SJSA1 (cell line): ENCODE data around the gene SYNE4. TPM values are rescaled to one million over a fixed set of nuclear protein-coding genes. Genes with fewer than 3 reads are reported as not detected.
"Not testable (repeated sequence)": the region's sequence is repeated elsewhere in the genome, so short reads cannot be mapped to it uniquely, and the experiment has no call there.

Source experiments
- DNase-seq, 2 experiments: peaks; one replicate each; pipeline ENCODE4 v3.0.0-alpha.2; 2015 to 2020; ENCODE audit warnings: low spot score in 2 of 2, low read depth in 1 of 2
- H3K27ac ChIP-seq: fragments of 250-450 bp; sonication (Bioruptor Pico); 2 replicates; pipeline ENCODE4 v1.5.1; 2020; ENCODE audit warnings: mild to moderate bottlenecking, moderate library complexity
- H3K27me3 ChIP-seq: fragments of 250-450 bp; sonication (Bioruptor Pico); replicated peaks from 2 replicates; pipeline ENCODE4 v1.5.1; 2020; ENCODE audit warnings: mild to moderate bottlenecking, moderate library complexity
- H3K36me3 ChIP-seq: fragments of 250-450 bp; sonication (Bioruptor Pico); 2 replicates; pipeline ENCODE4 v1.5.1; 2020; ENCODE audit warnings: mild to moderate bottlenecking
- H3K4me1 ChIP-seq: fragments of 250-450 bp; sonication (Bioruptor Pico); replicated peaks from 2 replicates; pipeline ENCODE4 v1.6.1; 2021; ENCODE audit warnings: mild to moderate bottlenecking
- H3K4me3 ChIP-seq: fragments of 250-450 bp; sonication (Bioruptor Pico); 2 replicates; pipeline ENCODE4 v1.5.1; 2020; ENCODE audit warnings: mild to moderate bottlenecking
- H3K9me3 ChIP-seq: fragments of 250-450 bp; sonication (Bioruptor Pico); replicated peaks from 2 replicates; pipeline ENCODE4 v1.5.1; 2020; ENCODE audit warnings: mild to moderate bottlenecking
- total RNA-seq: library from RNA; depleted of rRNA; stranded (reverse); fragments of >200 nt; shearing (Covaris generic); gene quantifications from 2 replicates; pipeline ENCODE4 v1.2.3, GENCODE V29; 2014; rRNA removed

The SYNE4 gene
- total RNA-seq, 1 experiment from 2014 or later: 0.26 TPM

DNA sequence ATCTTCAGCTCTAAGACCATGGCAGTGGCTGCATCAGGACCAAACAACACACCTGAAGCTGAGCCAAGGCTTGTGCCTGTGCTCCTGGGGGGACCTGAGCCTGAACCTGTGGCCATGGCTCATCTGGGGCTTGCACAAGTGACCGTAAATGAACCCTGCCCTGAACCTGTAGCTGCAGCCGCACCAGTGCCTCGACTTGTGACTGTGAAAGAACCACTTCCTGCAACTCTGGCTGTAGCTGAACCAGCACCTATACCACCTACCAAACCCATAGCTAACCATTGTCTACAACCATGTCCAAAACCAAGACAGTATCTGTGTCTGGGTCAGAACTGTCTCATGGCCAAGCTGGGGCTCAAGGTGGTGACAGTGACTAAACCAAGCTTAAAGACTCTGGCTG is 41.8 kb downstream of the SYNE4 start:
- no peaks in the 10 kb centered on the region for H3K36me3 ChIP-seq

DNA sequence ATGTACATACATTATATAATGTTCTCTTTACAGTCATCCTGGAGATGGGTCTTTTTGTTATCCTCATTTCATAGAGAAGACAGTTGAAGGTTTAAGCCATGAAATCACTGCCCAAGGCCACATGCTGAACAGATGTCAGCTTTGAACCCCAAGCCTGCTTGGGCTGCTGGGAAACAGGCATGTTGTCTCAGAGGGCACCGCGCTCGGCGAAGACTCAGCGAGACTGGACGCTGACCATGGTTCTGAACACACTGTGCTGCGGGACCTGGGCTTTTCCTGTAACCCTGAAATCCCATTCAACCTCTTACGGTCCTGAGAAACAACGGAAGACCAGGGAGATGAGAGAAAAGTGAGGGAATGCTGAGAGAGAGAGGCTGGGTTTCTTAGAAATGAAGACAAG is 45.1 kb downstream of the SYNE4 start:
- H3K27me3 ChIP-seq: peaks cover 23% of the 10 kb centered on the region
- peaks cover 4% of the 10 kb centered on the region; the same call in 1 of the 2 replicates for H3K4me1 ChIP-seq
- no peaks in the 10 kb centered on the region for H3K9me3 ChIP-seq
- DNase-seq: peak in 1 of 2 experiments; percentile 16
- no peaks in the 10 kb centered on the region for H3K36me3 ChIP-seq
- no peak overlapping the region for H3K4me3 ChIP-seq
- no peak overlapping the region for H3K27ac ChIP-seq

More for the DNA sequence above, 41.8 kb downstream of the SYNE4 start:
- H3K4me1 ChIP-seq: no peaks in the 10 kb centered on the region
- H3K4me3 ChIP-seq: no peak overlapping the region
- DNase-seq: no peak
- peaks cover 8% of the 10 kb centered on the region for H3K27me3 ChIP-seq
- H3K9me3 ChIP-seq: no peaks in the 10 kb centered on the region
- H3K27ac ChIP-seq: no peak overlapping the region

DNA sequence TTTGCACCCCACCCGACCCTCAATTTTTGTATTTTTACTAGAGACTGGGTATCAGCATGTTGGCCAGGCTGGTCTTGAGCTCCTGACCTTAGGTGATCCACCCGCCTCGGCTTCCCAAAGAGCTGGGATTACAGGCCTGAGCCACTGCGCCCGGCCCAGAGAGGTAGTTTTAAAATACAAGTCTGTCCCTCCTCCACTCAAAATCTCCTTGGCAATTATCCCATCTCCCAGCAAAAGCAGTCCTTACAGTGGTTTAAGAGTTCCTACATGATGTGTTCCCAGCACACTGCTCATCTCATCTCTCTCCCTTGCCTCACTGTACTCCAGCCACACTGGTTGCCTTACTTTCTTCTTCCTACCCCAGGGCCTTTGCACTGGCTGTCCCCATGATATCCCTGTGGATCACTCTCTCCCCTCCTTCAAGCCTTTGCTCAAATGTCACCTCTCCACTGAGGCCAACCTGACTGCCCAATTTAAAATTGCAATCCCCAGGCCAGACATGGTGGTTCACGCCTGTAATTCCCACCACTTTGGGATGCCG is 48.1 kb downstream of the SYNE4 start:
- Histone ChIP-seq H3K27me3 (peaks cover 28% of the 10 kb centered on the region), H3K27ac (no peak overlapping the region), H3K4me1 (peaks cover 4% of the 10 kb centered on the region; the same call in 1 of the 2 replicates), H3K4me3 (no peak overlapping the region), H3K36me3 (no peaks in the 10 kb centered on the region), H3K9me3 (0 out of 2 replicates have a peak, but pooled peaks cover 5% of the 10 kb centered on the region)
- DNase-seq: no peak

DNA sequence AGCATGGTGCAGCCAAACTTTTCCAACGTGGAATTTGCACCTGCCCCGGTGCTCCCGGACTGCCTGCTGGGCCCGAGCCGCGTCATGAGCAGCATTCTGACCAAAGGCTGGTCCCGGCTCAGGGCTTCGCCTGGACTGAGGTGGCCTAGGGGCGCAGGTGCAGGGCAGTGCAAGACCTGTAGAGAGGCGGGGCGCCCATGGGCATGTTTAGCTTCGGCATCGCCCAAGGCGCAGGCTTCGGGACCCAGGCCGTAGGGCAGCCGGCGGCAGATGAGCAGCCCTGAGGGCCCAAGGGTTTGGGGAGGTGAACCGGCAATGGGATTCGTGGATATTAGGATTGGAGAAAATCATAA is 48.7 kb downstream of the SYNE4 start:
- Histone ChIP-seq H3K9me3 (0 out of 2 replicates have a peak, but pooled peaks cover 5% of the 10 kb centered on the region), H3K27ac (no peak overlapping the region), H3K4me1 (peaks cover 4% of the 10 kb centered on the region; the same call in 1 of the 2 replicates), H3K4me3 (no peak overlapping the region), H3K27me3 (peaks cover 28% of the 10 kb centered on the region), H3K36me3 (no peaks in the 10 kb centered on the region)
- no peak for DNase-seq

DNA sequence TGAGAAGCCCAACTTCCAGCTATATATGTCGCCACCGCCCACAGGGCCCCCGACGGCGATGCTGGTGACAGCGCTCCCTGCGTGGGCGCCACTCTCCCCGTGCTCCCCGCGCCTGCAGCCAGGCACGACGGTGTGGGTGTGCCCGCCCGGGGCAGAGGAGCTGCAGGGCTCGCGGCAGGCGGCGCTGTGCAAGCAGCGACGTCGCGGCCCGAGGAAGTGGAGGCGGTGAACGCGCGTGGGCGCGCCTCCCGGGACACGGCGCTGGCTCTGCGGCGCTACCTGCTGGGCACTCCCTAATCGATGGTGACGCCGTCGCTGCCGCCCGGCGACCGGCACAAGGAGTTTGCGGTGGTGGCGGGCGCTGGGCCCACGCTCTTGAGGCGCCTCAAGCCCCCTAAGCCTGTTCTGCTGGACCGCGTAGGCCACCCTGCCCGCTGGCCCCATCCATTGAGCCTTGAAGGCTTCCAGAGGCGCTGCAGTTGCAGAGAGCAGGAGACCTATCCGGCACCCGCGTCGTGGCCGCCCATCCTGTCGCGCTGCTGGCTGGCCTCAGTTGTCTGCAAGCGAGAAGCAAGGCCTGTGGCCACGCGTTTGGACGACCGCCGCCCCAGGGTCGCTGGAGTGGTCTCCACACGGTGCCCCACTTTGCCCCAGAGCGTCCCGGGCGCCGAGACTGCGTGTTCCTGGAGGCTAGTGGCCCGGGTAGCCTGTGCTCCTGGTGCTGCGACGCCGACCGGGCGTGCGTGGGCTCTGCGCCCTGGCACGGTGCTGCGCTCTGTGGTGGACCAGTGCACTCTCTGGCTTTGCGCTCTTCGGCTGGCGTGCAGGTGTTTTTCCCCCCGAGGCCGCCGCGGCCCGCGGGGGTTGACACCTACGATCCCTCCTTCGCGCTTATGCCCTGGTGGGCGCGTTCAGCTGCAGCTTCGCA is 49.3 kb downstream of the SYNE4 start:
- Histone ChIP-seq H3K4me1 (peaks cover 4% of the 10 kb centered on the region; the same call in 1 of the 2 replicates), H3K4me3 (no peak overlapping the region), H3K36me3 (no peaks in the 10 kb centered on the region), H3K27ac (no peak overlapping the region), H3K9me3 (0 out of 2 replicates have a peak, but pooled peaks cover 5% of the 10 kb centered on the region), H3K27me3 (peaks cover 28% of the 10 kb centered on the region)
- no peak for DNase-seq

DNA sequence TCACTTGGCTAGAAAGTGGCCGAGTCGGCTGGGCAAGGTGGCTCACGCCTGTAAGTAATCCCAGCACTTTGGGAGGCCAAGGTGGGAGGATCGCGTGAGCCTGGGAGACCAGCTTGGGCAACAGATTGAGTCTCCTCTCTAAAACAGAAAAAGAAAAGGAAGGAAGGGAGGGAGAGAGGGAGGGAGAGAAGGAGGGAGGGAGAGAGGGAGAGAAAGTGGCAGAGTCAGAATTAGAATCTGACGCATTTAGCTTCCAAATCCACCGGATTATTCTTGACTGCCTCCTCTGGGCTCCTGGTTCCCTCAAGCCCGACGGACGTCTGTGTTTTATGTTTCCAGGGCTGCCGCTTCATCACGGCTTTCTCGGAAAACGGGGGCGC is 50.0 kb downstream of the SYNE4 start:
- no peak for DNase-seq
- Histone ChIP-seq H3K9me3 (0 out of 2 replicates have a peak, but pooled peaks cover 5% of the 10 kb centered on the region), H3K27me3 (peaks cover 28% of the 10 kb centered on the region), H3K4me1 (peaks cover 4% of the 10 kb centered on the region; the same call in 1 of the 2 replicates), H3K36me3 (no peaks in the 10 kb centered on the region), H3K4me3 (no peak overlapping the region), H3K27ac (no peak overlapping the region)

DNA sequence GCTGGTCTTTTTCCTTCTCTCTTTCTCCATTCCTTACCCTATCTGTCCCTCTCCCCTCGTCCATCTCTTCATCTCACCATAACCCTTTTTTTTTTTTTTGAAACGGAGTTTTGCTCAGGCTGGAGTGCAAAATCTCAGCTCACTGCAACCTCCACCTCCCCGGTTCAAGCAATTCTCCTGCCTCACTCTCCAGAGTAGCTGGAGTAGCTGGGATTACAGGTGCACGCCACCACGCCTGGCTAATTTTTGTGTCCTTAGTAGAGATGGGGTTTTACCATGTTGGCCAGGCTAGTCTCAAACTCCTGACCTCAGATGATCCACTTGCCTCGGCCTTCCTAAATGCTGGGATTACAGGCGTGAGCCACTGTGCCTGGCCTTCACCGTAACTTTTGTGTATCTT is 51.2 kb downstream of the SYNE4 start:
- DNase-seq, H3K36me3 ChIP-seq, H3K9me3 ChIP-seq, H3K4me3 ChIP-seq, H3K4me1 ChIP-seq, H3K27ac ChIP-seq: not testable (repeated sequence)
- peaks cover 28% of the 10 kb centered on the region for H3K27me3 ChIP-seq

DNA sequence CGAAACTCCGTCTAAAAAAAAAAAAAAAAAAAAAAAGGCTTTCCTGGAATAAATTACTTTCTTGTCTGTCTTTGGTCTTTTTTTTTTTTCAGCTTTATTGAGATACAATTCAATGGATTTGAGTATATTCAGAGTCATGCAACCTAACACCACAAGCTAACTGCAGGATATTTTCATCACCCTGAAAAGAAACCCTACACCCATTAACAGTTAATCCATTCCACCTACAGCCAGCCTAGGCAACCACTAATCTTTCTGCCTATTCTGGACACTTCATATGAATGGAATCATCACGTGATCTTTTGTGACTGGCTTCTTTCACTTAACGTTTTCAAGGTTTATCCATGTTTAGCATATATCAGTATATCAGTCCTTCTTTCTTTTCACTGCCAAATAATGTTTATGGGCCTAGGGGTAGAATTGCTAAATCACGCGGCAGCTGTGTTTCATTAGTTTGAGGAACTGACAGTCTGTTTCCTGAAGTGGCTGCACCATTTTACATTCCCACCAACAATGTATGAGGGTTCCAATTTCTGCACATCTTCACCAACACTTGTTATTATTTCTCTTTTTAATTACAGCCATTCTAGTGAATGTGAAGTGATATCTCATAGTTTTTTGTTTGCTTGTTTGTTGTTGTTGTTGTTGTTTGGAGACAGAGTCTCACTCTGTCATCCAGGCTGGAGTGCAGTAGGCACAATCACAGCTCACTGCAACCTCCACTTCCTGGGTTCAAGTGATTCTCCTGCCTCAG is 52.6 kb downstream of the SYNE4 start:
- Histone ChIP-seq H3K27ac (no peak overlapping the region), H3K9me3 (0 out of 2 replicates have a peak, but pooled peaks cover 5% of the 10 kb centered on the region)

More for the DNA sequence above, 52.6 kb downstream of the SYNE4 start:
- Histone ChIP-seq H3K27me3 (peaks cover 24% of the 10 kb centered on the region), H3K4me3 (no peak overlapping the region), H3K36me3 (no peaks in the 10 kb centered on the region), H3K4me1 (peaks cover 4% of the 10 kb centered on the region; the same call in 1 of the 2 replicates)
- no peak for DNase-seq

Other genes with a start within 250 kb of the SYNE4 start
- 3.7 and 4.6 TPM in 2 replicates for gene ARHGAP33, start 233.2 kb downstream of the SYNE4 start, total RNA-seq
- not detected in 2 replicates for gene PRODH2, start 196.0 kb downstream of the SYNE4 start, total RNA-seq
- gene NPHS1, start 156.3 kb downstream of the SYNE4 start, total RNA-seq: not detected in 2 replicates
- not detected in 2 replicates for gene KIRREL2, start 151.9 kb downstream of the SYNE4 start, total RNA-seq
- 11.1 and 11.6 TPM in 2 replicates for gene APLP1, start 140.2 kb downstream of the SYNE4 start, total RNA-seq
- 0.66 and 3.3 TPM in 2 replicates for gene NFKBID, start 108.3 kb downstream of the SYNE4 start, total RNA-seq
- gene HCST, start 106.3 kb downstream of the SYNE4 start, total RNA-seq: 9.1 TPM in 1 of 2 replicates, not detected in the other
- gene TYROBP, start 100.5 kb downstream of the SYNE4 start, total RNA-seq: not detected in 2 replicates
- gene LRFN3, start 72.4 kb downstream of the SYNE4 start, total RNA-seq: 3.8 and 5.7 TPM in 2 replicates
- gene SDHAF1, start 13.6 kb downstream of the SYNE4 start, total RNA-seq: 34.4 and 53.4 TPM in 2 replicates
- 17.1 and 37.1 TPM in 2 replicates for gene ALKBH6, start 5.4 kb upstream of the SYNE4 start, total RNA-seq
- gene CLIP3, start 24.1 kb upstream of the SYNE4 start, total RNA-seq: 1.5 and 2.3 TPM in 2 replicates
- 1.1 and 4.2 TPM in 2 replicates for gene THAP8, start 45.5 kb upstream of the SYNE4 start, total RNA-seq
- 21.4 and 23.3 TPM in 2 replicates for gene WDR62, start 46.1 kb upstream of the SYNE4 start, total RNA-seq
- gene OVOL3, start 102.3 kb upstream of the SYNE4 start, total RNA-seq: not detected in 2 replicates
- 44.8 and 91.0 TPM in 2 replicates for gene POLR2I, start 106.1 kb upstream of the SYNE4 start, total RNA-seq
- 305 and 427 TPM in 2 replicates for gene TBCB, start 106.7 kb upstream of the SYNE4 start, total RNA-seq
- 241 and 466 TPM in 2 replicates for gene CAPNS1, start 131.3 kb upstream of the SYNE4 start, total RNA-seq
- gene COX7A1, start 143.6 kb upstream of the SYNE4 start, total RNA-seq: not detected in 2 replicates
- 2.4 and 17.9 TPM in 2 replicates for gene ZNF565, start 205.9 kb upstream of the SYNE4 start, total RNA-seq
- 125 and 135 TPM in 2 replicates for gene ZNF146, start 206.3 kb upstream of the SYNE4 start, total RNA-seq